BLaER1 (cell line): Measurements from ENCODE around the gene CAPN13.

Source experiments
- H3K27ac ChIP-seq: shearing (Covaris generic); formaldehyde crosslinking; 2 replicates; pipeline ENCODE4 v1.8.1; 2022
- H3K27me3 ChIP-seq: shearing (Covaris generic); formaldehyde crosslinking; 2 replicates; pipeline ENCODE4 v1.8.1; 2022
- H3K36me3 ChIP-seq: shearing (Covaris generic); formaldehyde crosslinking; 2 replicates; pipeline ENCODE4 v1.8.1; 2022
- H3K4me1 ChIP-seq: shearing (Covaris generic); formaldehyde crosslinking; 2 replicates; pipeline ENCODE4 v1.8.1; 2022
- H3K4me2 ChIP-seq: shearing (Covaris generic); formaldehyde crosslinking; 2 replicates; pipeline ENCODE4 v1.8.1; 2022
- H3K4me3 ChIP-seq: shearing (Covaris generic); formaldehyde crosslinking; 2 replicates; pipeline ENCODE4 v1.8.1; 2022
- H3K9ac ChIP-seq: shearing (Covaris generic); formaldehyde crosslinking; 2 replicates; pipeline ENCODE4 v1.8.1; 2022
- H3K9me3 ChIP-seq: shearing (Covaris generic); formaldehyde crosslinking; 2 replicates; pipeline ENCODE4 v1.8.1; 2022
- H4K20me1 ChIP-seq: shearing (Covaris generic); formaldehyde crosslinking; 2 replicates; pipeline ENCODE4 v1.8.1; 2022
- Cebpa-rat ChIP-seq: shearing (Covaris generic); IDR thresholded peaks from 2 replicates; pipeline ENCODE4 v1.8.1; 2022

The CAPN13 gene

DNA sequence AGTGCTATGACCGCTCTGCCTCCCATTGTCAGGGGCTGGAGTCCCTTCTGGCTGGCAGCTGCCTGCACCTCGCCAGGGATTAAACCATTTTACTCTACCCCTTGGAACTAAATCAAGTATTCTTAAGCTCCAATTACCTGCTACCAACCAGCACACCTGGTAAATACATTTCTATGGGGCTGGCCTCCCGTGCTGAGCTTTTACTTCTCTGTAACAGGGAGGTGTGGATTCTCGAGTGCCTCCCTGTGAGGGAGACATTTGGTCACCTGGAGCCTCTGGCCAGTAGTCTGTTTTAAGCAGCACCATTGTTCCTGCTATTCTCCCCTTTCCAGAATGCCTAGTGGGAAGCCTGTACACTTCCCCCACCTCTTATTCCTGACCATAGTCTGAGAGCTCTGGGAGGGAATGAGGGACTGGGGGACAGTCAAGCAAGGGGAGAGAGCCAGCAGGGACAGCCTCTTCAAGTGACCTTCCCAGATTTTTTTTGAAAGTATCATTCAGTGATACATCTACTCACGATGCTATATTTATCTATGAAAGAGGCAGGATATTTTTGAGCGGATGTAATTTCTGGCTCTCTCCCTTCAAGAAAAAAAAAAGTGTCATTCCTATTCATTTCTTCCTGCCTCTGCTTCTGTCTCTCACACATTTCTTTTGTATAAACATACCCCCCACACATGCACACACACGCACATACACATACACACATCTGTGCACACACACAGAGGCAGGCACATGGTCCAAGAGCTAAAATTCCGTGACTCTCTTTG is 112.8 kb downstream of the CAPN13 start:
- no peaks in the 10 kb centered on the region for H3K36me3 ChIP-seq
- no peaks in the 10 kb centered on the region for H3K4me1 ChIP-seq
- no peak overlapping the region for H3K4me3 ChIP-seq
- H3K4me2 ChIP-seq: no peak overlapping the region
- no peak overlapping the region for H3K27ac ChIP-seq
- H4K20me1 ChIP-seq: no peaks in the 10 kb centered on the region
- peaks cover 8% of the 10 kb centered on the region; the same call in 1 of the 2 replicates for H3K9me3 ChIP-seq
- H3K9ac ChIP-seq: no peak overlapping the region
- H3K27me3 ChIP-seq: no peaks in the 10 kb centered on the region
- TF ChIP-seq Cebpa-rat: no peak

DNA sequence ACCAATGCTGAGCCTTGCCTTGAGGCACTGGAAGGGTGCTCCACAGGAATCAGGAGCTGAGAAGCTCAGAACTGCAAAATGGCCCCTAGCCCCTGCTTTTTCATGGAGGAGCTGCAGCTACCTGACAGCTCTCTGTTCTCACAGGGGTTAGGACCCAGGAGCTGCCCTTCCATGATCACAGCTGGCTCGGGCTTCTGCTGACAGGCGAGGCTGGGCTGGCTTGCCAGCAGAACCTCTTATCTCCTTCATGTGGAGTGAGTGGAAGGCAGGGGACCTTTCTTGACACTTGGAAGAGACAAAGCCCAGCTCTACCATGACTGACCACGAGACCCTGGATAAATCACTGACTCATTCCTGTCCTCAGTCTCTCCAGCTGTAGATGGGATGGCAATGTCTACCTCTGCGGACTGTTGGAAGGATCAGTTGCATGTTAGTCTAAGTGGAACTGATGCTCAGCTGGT is 113.4 kb downstream of the CAPN13 start:
- H3K27ac ChIP-seq: no peak overlapping the region
- TF ChIP-seq Cebpa-rat: no peak

GRCh38 chr2:30692829-30693275 is 114.4 kb downstream of the CAPN13 start:
- Histone ChIP-seq H4K20me1 (no peaks in the 10 kb centered on the region), H3K4me2 (no peak overlapping the region), H3K4me1 (no peaks in the 10 kb centered on the region), H3K27me3 (no peaks in the 10 kb centered on the region), H3K4me3 (no peak overlapping the region), H3K27ac (no peak overlapping the region), H3K9me3 (peaks cover 7% of the 10 kb centered on the region; the same call in 1 of the 2 replicates), H3K9ac (no peak overlapping the region), H3K36me3 (no peaks in the 10 kb centered on the region)
- no peak for TF ChIP-seq Cebpa-rat

More for the DNA sequence above, 113.4 kb downstream of the CAPN13 start:
- H3K9me3 ChIP-seq: peaks cover 8% of the 10 kb centered on the region; the same call in 1 of the 2 replicates
- no peaks in the 10 kb centered on the region for H3K4me1 ChIP-seq
- H3K4me3 ChIP-seq: no peak overlapping the region
- no peaks in the 10 kb centered on the region for H4K20me1 ChIP-seq
- no peak overlapping the region for H3K4me2 ChIP-seq
- H3K36me3 ChIP-seq: no peaks in the 10 kb centered on the region
- no peak overlapping the region for H3K9ac ChIP-seq
- H3K27me3 ChIP-seq: no peaks in the 10 kb centered on the region

GRCh38 chr2:30691948-30692828 is 115.1 kb downstream of the CAPN13 start:
- Histone ChIP-seq H3K27ac (no peak overlapping the region), H4K20me1 (no peaks in the 10 kb centered on the region), H3K36me3 (no peaks in the 10 kb centered on the region), H3K9ac (no peak overlapping the region), H3K9me3 (peaks cover under 1% of the 10 kb centered on the region; the same call in 1 of the 2 replicates), H3K4me1 (no peaks in the 10 kb centered on the region), H3K27me3 (no peaks in the 10 kb centered on the region), H3K4me3 (no peak overlapping the region), H3K4me2 (no peak overlapping the region)
- no peak for TF ChIP-seq Cebpa-rat

- H3K4me3 ChIP-seq: no peak overlapping the region
- no peaks in the 10 kb centered on the region for H3K36me3 ChIP-seq
- no peaks in the 10 kb centered on the region for H3K27me3 ChIP-seq
- no peak for TF ChIP-seq Cebpa-rat
- H3K9ac ChIP-seq: no peak overlapping the region
- no peak overlapping the region for H3K4me2 ChIP-seq
- H4K20me1 ChIP-seq: no peaks in the 10 kb centered on the region
- H3K27ac ChIP-seq: no peak overlapping the region
- no peaks in the 10 kb centered on the region for H3K9me3 ChIP-seq
- no peaks in the 10 kb centered on the region for H3K4me1 ChIP-seq
These were observed 115.9 kb downstream of the CAPN13 start for GRCh38 chr2:30691091-30691947.

DNA sequence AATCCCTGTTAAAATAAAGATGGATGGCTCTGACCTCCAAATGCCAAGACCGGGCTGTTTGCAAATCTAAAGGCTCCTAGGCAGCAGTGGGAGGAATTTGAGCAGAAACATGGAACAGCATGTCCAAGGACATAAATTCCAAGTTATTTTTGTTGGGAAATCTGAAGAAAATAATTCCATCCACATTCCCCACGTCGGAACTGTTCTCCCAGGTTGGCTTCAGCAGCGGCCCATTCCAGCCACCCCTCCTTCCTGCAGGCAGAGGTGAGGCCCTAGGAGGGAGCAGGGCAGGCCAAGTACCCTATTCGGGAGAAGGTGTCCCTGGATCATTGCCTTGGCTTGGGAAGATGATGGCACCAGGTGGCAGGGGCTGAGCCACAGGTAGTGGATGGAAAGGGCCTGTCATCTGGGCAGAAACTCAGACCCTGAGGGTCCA is 117.1 kb downstream of the CAPN13 start:
- no peaks in the 10 kb centered on the region for H3K36me3 ChIP-seq
- H3K4me1 ChIP-seq: no peaks in the 10 kb centered on the region
- no peak for TF ChIP-seq Cebpa-rat
- H3K9me3 ChIP-seq: no peaks in the 10 kb centered on the region
- H4K20me1 ChIP-seq: no peaks in the 10 kb centered on the region
- no peak overlapping the region for H3K4me2 ChIP-seq
- no peak overlapping the region for H3K9ac ChIP-seq
- no peak overlapping the region for H3K4me3 ChIP-seq
- H3K27ac ChIP-seq: no peak overlapping the region
- H3K27me3 ChIP-seq: no peaks in the 10 kb centered on the region

DNA sequence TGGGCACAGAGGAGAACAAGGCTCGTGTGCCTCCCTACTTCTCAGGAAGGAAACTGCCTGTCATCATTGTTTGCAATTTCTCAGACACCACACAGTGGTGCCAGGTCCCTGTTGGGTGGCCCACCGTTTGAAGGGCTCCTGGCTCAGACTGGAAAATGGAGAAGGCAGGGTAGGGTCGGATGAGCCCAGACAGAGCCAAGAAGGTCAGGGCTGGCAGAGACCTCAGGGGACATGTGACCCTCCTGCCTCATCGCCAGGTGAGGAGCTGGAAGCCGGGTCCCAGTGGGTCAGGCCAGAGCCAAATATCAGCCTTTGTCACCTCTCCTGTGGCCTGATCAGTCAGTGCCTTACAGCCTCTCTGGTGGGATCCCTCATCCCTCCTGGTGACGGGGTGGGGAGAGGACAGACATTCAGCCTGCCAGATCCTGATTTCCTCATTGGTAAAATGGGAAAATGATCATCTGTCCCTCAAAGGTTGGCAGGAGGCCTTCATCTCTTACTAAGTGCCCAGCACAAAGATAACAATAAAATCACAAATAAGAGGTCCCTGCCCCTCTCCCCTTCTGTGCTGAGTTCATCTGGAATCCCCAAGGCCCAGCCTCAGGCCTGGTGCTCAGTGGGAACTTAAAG is 117.6 kb downstream of the CAPN13 start:
- no peaks in the 10 kb centered on the region for H3K27me3 ChIP-seq
- H3K4me2 ChIP-seq: no peak overlapping the region
- TF ChIP-seq Cebpa-rat: no peak
- H3K9ac ChIP-seq: no peak overlapping the region
- H3K4me3 ChIP-seq: no peak overlapping the region
- H3K27ac ChIP-seq: no peak overlapping the region
- H3K9me3 ChIP-seq: no peaks in the 10 kb centered on the region
- no peaks in the 10 kb centered on the region for H4K20me1 ChIP-seq
- no peaks in the 10 kb centered on the region for H3K4me1 ChIP-seq
- H3K36me3 ChIP-seq: no peaks in the 10 kb centered on the region

DNA sequence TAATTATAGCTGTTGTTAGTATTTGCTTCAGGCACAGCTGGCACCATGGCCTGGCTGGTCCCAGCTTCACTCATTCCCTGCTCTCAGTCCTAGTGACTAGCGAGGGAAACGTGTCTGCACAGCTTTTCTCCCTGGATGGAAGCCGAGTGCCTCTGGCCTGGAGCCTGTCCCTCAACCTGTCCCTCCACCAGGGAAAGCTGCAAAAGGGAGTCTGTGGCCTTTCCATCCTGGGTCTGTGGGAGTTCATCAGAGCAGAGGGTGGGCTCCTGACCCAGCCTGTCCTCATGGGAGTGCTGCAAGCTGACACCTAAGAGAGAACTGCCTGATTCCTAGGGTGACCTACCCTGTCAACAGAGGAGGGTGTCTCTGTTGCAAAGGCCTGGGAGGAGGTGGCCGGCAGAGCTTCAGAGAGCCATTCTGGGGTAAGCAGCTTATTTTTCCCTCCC is 118.3 kb downstream of the CAPN13 start:
- Histone ChIP-seq H3K27ac (no peak overlapping the region), H3K9ac (no peak overlapping the region), H3K4me2 (no peak overlapping the region), H3K9me3 (no peaks in the 10 kb centered on the region), H3K4me3 (no peak overlapping the region), H4K20me1 (no peaks in the 10 kb centered on the region), H3K27me3 (no peaks in the 10 kb centered on the region), H3K36me3 (no peaks in the 10 kb centered on the region), H3K4me1 (no peaks in the 10 kb centered on the region)
- no peak for TF ChIP-seq Cebpa-rat

- no peaks in the 10 kb centered on the region for H3K36me3 ChIP-seq
- no peaks in the 10 kb centered on the region for H3K27me3 ChIP-seq
- no peak for TF ChIP-seq Cebpa-rat
- no peak overlapping the region for H3K9ac ChIP-seq
- no peak overlapping the region for H3K4me3 ChIP-seq
- no peak overlapping the region for H3K4me2 ChIP-seq
- H3K27ac ChIP-seq: no peak overlapping the region
- H4K20me1 ChIP-seq: no peaks in the 10 kb centered on the region
- no peaks in the 10 kb centered on the region for H3K9me3 ChIP-seq
- H3K4me1 ChIP-seq: no peaks in the 10 kb centered on the region
These were observed 120.6 kb downstream of the CAPN13 start for GRCh38 chr2:30686669-30687068.
